Hepatocyte (in vitro differentiated cells): ENCODE measurements around the gene OTOGL.
"Not testable (repeated sequence)": the region's sequence is repeated elsewhere in the genome, so short reads cannot be mapped to it uniquely, and the experiment has no call there.

Source experiments
- EZH2 ChIP-seq: fragments of 200-600 bp; sonication (generic); IDR thresholded peaks from 2 replicates; pipeline ENCODE4 v1.6.1; 2016; ENCODE audit warnings: antibody characterized with exemption, mild to moderate bottlenecking, borderline replicate concordance
- EZH2phosphoT487 ChIP-seq: fragments of 200-600 bp; sonication (generic); IDR thresholded peaks from one replicate; pipeline ENCODE4 v1.6.1; 2018; ENCODE audit warnings: antibody characterized with exemption, mild to moderate bottlenecking, low read depth, moderate library complexity; ENCODE audit not compliant: unreplicated experiment, severe bottlenecking
- TF ChIP-seq, protein P1 (sequence below): fragments of 200-600 bp; sonication (generic); IDR thresholded peaks from 2 replicates; pipeline ENCODE4 v1.5.1; 2016; ENCODE audit warnings: antibody characterized with exemption, mild to moderate bottlenecking; ENCODE audit not compliant: poor library complexity

DNA sequence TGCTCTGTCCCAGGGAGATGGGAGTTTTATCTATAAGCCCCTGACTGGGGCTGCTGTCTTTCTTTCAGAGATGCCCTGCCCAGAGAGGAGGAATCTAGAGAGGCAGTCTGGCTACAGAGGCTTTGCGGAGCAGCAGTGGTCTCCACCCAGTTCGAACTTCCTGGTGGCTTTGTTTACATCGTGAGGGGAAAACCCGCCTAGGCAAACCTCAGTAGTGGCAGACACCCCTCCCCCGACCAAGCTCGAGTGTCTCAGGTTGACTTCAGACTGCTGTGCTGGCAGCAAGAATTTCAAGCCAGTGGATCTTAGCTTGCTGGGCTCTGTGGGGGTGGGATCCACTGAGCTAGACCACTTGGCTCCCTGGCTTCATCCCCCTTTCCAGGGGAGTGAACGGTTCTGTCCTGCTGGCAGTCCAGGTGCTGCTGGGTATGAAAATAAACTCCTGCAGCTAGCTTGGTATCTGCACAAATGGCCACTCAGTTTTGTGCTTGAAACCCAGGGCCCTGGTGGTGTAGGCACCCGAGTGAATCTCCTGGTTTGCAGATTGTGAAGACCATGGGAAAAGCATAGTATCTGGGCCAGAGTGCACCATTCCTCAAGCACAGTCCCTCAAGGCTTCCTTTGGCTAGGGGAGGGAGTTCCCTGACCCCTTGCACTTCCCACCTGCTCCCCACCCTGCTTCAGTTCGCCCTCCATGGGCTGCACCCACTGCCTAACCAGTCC lies 15.3 kb upstream of the OTOGL start:
- TF ChIP-seq, protein P1, sequence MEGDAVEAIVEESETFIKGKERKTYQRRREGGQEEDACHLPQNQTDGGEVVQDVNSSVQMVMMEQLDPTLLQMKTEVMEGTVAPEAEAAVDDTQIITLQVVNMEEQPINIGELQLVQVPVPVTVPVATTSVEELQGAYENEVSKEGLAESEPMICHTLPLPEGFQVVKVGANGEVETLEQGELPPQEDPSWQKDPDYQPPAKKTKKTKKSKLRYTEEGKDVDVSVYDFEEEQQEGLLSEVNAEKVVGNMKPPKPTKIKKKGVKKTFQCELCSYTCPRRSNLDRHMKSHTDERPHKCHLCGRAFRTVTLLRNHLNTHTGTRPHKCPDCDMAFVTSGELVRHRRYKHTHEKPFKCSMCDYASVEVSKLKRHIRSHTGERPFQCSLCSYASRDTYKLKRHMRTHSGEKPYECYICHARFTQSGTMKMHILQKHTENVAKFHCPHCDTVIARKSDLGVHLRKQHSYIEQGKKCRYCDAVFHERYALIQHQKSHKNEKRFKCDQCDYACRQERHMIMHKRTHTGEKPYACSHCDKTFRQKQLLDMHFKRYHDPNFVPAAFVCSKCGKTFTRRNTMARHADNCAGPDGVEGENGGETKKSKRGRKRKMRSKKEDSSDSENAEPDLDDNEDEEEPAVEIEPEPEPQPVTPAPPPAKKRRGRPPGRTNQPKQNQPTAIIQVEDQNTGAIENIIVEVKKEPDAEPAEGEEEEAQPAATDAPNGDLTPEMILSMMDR = not testable (repeated sequence)
- TF ChIP-seq EZH2, EZH2phosphoT487: not testable (repeated sequence)
